GM12878 (cell line): ENCODE measurements around the gene ISCA2.

Source experiments
- CBX3 ChIP-seq: fragments of 200-600 bp; sonication (generic); IDR thresholded peaks from 2 replicates; pipeline ENCODE4 v1.6.1; 2016; ENCODE audit warnings: low read depth, borderline replicate concordance
- CTCF ChIP-seq, 3 experiments: IDR thresholded peaks in 2 of 3; conservative IDR thresholded peaks in 1 of 3; 2 replicates each; pipeline ENCODE4 v1.5.1; 2011; ENCODE audit warnings: low read depth in 3 of 3, low read length in 3 of 3, mild to moderate bottlenecking in 3 of 3, control low read depth in 2 of 3, moderate library complexity in 2 of 3, inconsistent platforms in 1 of 3, mixed read lengths in 1 of 3; ENCODE audit not compliant: control insufficient read depth in 2 of 3, insufficient read depth in 1 of 3; ENCODE audit errors: extremely low read depth in 1 of 3
- IKZF1 ChIP-seq: fragments of 450-650 bp; conservative IDR thresholded peaks from 2 replicates; pipeline ENCODE4 v1.6.1; 2017; ENCODE audit warnings: antibody characterized with exemption, mild to moderate bottlenecking
- MAX ChIP-seq: IDR thresholded peaks from 2 replicates; pipeline ENCODE4 v1.6.1; 2012; ENCODE audit warnings: low read depth, low read length, improper control_type of control experiment
- MYC ChIP-seq: IDR thresholded peaks from 2 replicates; pipeline ENCODE4 v1.6.1; 2011; ENCODE audit warnings: mild to moderate bottlenecking, low read length, moderate library complexity, inconsistent platforms; ENCODE audit not compliant: insufficient read depth, insufficient replicate concordance, insufficient read length, severe bottlenecking
- NKRF ChIP-seq: fragments of 450-650 bp; conservative IDR thresholded peaks from 2 replicates; pipeline ENCODE4 v1.6.1; 2017; ENCODE audit warnings: mild to moderate bottlenecking, moderate library complexity
- NRF1 ChIP-seq: conservative IDR thresholded peaks from 2 replicates; pipeline ENCODE4 v1.6.1; 2011; ENCODE audit warnings: mild to moderate bottlenecking, low read depth, low read length, improper control_type of control experiment
- POLR2A ChIP-seq: IDR thresholded peaks from 2 replicates; pipeline ENCODE4 v1.6.1; 2011; ENCODE audit warnings: low read depth, mild to moderate bottlenecking, low read length
- RB1 ChIP-seq: fragments of 450-650 bp; formaldehyde crosslinking; IDR thresholded peaks from 2 replicates; pipeline ENCODE4 v1.6.1; 2017; ENCODE audit warnings: mild to moderate bottlenecking, borderline replicate concordance
- REST ChIP-seq: IDR thresholded peaks from 2 replicates; pipeline ENCODE4 v1.6.1; 2012; ENCODE audit warnings: mild to moderate bottlenecking, low read depth, low read length
- SREBF2 ChIP-seq: IDR thresholded peaks from 2 replicates; pipeline ENCODE4 v1.6.1; 2012; ENCODE audit warnings: mild to moderate bottlenecking, low read length
- USF2 ChIP-seq: IDR thresholded peaks from 2 replicates; pipeline ENCODE4 v1.6.1; 2011; ENCODE audit warnings: low read depth, low read length, improper control_type of control experiment, borderline replicate concordance
- YY1 ChIP-seq: IDR thresholded peaks from 2 replicates; pipeline ENCODE4 v1.6.1; 2011; ENCODE audit warnings: low read depth, mild to moderate bottlenecking, low read length
- ZBTB33 ChIP-seq: fragments of 450-650 bp; IDR thresholded peaks from 2 replicates; pipeline ENCODE4 v1.6.1; 2017; ENCODE audit warnings: mild to moderate bottlenecking

- TF ChIP-seq USF2 (no peak), POLR2A (no peak), CTCF (IDR thresholded peaks at IDR 0.05 in 2 of 3, conservative IDR thresholded peaks at IDR 0.05 in 1 of 3; ENCODE audit: control insufficient read depth in 2 of 3, extremely low read depth in 1 of 3, insufficient read depth in 1 of 3, low read depth in 3 of 3, low read length in 3 of 3) (no peak), SREBF2 (no peak), IKZF1 (no peak), REST (no peak), NKRF (no peak), MAX (no peak), ZBTB33 (no peak), YY1 (no peak), RB1 (no peak), MYC (no peak), CBX3 (no peak), NRF1 (no peak)
Observed at GRCh38 chr14:74468513-74468912, 25.1 kb upstream of the ISCA2 start.
